Spleen (tissue), 11 donors: ENCODE data around the gene RAB30. TPM values are rescaled to one million over a fixed set of nuclear protein-coding genes. Genes with fewer than 3 reads are reported as not detected.

Experiments
- DNase-seq: peaks from one replicate; pipeline ENCODE4 v3.0.0-alpha.2; 2020
- H3K27ac ChIP-seq, 8 donors: fragments of 200-600 bp; sonication (generic) in 7 of 8; 1 replicate in 4 of 8; 2 replicates in 4 of 8; pipeline versions ENCODE4 v1.5.0 to v1.8.0; 2016 to 2021; ENCODE audit warnings: inconsistent platforms in 4 of 8, mild to moderate bottlenecking in 4 of 8, moderate library complexity in 1 of 8
- H3K27me3 ChIP-seq, 7 donors: fragments of 200-600 bp; sonication (generic) in 6 of 7; replicated peaks in 1 of 7; 1 replicate in 4 of 7; 2 replicates in 3 of 7; pipeline versions ENCODE4 v1.5.0 to v1.8.0; 2016 to 2021; ENCODE audit warnings: inconsistent platforms in 3 of 7, mild to moderate bottlenecking in 1 of 7
- H3K36me3 ChIP-seq, 6 donors: fragments of 200-600 bp; sonication (generic) in 5 of 6; 1 replicate in 4 of 6; 2 replicates in 2 of 6; pipeline versions ENCODE4 v1.5.0 to v1.8.0; 2016 to 2021; ENCODE audit warnings: inconsistent platforms in 2 of 6
- H3K4me1 ChIP-seq, 6 donors: fragments of 200-600 bp; sonication (generic) in 5 of 6; 1 replicate in 3 of 6; 2 replicates in 3 of 6; pipeline versions ENCODE4 v1.5.0 to v1.8.0; 2016 to 2021; ENCODE audit warnings: inconsistent platforms in 3 of 6
- H3K4me3 ChIP-seq, 8 donors: fragments of 200-600 bp; sonication (generic) in 7 of 8; 1 replicate in 4 of 8; 2 replicates in 4 of 8; pipeline versions ENCODE4 v1.5.0 to v1.8.0; 2016 to 2021; ENCODE audit warnings: inconsistent platforms in 4 of 8, mild to moderate bottlenecking in 4 of 8, moderate library complexity in 2 of 8
- H3K9me3 ChIP-seq, 8 donors: fragments of 200-600 bp; sonication (generic) in 7 of 8; 1 replicate in 4 of 8; 2 replicates in 4 of 8; pipeline versions ENCODE4 v1.5.0 to v1.8.0; 2016 to 2021; ENCODE audit warnings: inconsistent platforms in 4 of 8
- CTCF ChIP-seq, 11 experiments: fragments of 200-600 bp in 7 of 11; fragments of 450-650 bp in 4 of 11; sonication (generic) in 4 of 11; IDR thresholded peaks in 8 of 11; conservative IDR thresholded peaks in 3 of 11; 1 replicate in 7 of 11; 2 replicates in 4 of 11; pipeline versions ENCODE4 v1.4.0 to v1.8.0; 2016 to 2021; ENCODE audit warnings: antibody characterized with exemption in 11 of 11, inconsistent platforms in 4 of 11, mild to moderate bottlenecking in 1 of 11
- POLR2A ChIP-seq, 3 donors: fragments of 450-650 bp; IDR thresholded peaks; one replicate each; pipeline ENCODE4 v1.5.1; 2017; ENCODE audit warnings: antibody characterized with exemption in 3 of 3, mild to moderate bottlenecking in 1 of 3
- POLR2AphosphoS5 ChIP-seq, 3 donors: sonication (generic); formaldehyde crosslinking; IDR thresholded peaks; one replicate each; pipeline ENCODE4 v1.5.1; 2017; ENCODE audit warnings: antibody characterized with exemption in 3 of 3
- WGBS, 5 donors: extraction: QIAGEN DNeasy Blood & Tissue Kit in 3 of 5; methylation state at CpG; one replicate each; pipeline versions ENCODE4 v1.1.5 to v1.1.7; 2013 to 2018; 5-methylcytosine and 5-hydroxymethylcytosine counted together
- intact Hi-C: fragments of 100-400 bp; cut with DNase I; formaldehyde crosslinking; loops from one replicate; pipeline ENCODE4 v1.15.0; 2023; ENCODE audit warnings: low total_unique reads
- polyA plus RNA-seq, 3 donors: library from polyadenylated mRNA; stranded (reverse); fragments of 200-250 nt; gene quantifications; one replicate each; pipeline ENCODE4 v1.2.1, GENCODE V29; 2013
- total RNA-seq, 7 donors: library from RNA; depleted of rRNA in 3 of 7; stranded (reverse); fragments of >200 nt in 3 of 7; fragmentation: NEBNext Ultra II Directional in 4 of 7; extraction: Animal tissue kit (Norgen Biotek cat#: 25700) in 4 of 7; gene quantifications; one replicate each; pipeline versions ENCODE4 v1.1.0 to v1.2.1, GENCODE V29; 2016 to 2021
- donor health status: healthy with polysubstance abuse.
- donor health status: DM: no; HTN: no; CAD: no; lungs with moderate emphysema.
- donor health status: DM: no; HTN: no; CAD: no.
- donor health status: Bipolar disorder and iron deficiency.
- donor health status: healthy.
- donor health status: DM: no; HTN: no; CAD: no.
- donor health status: DM: yes; HTN: yes; CAD: no.

RAB30 gene
- total and polyA plus RNA-seq, 10 donors, result 3.8 to 42.8 (median 29.8) TPM

GRCh38 chr11:82992223-82992622 lies 79.5 kb downstream of the RAB30 start:
- H3K4me1 ChIP-seq, result peaks cover 0 to 41% (median 14%) of the 10 kb centered on the region in 6 donors
- DNase-seq, result no peak
- 85 to 94% (median 89%) methylated on average over 1 of the region's 1 CpG for WGBS, 5 donors
- H3K4me3 ChIP-seq, result no peak overlapping the region
- intact Hi-C loops, result no loop called here
- no peaks in the 10 kb centered on the region for H3K27me3 ChIP-seq
- H3K9me3 ChIP-seq, result no peaks in the 10 kb centered on the region
- peaks cover 0 to 25% (median 3%) of the 10 kb centered on the region in 6 donors for H3K36me3 ChIP-seq
- TF ChIP-seq POLR2A (IDR thresholded peaks at IDR 0.05), result no peak
- no peak for TF ChIP-seq CTCF (IDR thresholded peaks at IDR 0.05 in 8 of 11, conservative IDR thresholded peaks at IDR 0.05 in 3 of 11)
- no peak for TF ChIP-seq POLR2AphosphoS5 (IDR thresholded peaks at IDR 0.05)
- H3K27ac ChIP-seq, result no peak overlapping the region

GRCh38 chr11:82989628-82990404 lies 81.9 kb downstream of the RAB30 start:
- Histone ChIP-seq H3K27me3 (no peaks in the 10 kb centered on the region), H3K4me1 (peaks cover 0 to 17% (median 6%) of the 10 kb centered on the region in 6 donors), H3K36me3 (peaks cover 0 to 44% (median 1%) of the 10 kb centered on the region in 6 donors), H3K9me3 (no peaks in the 10 kb centered on the region), H3K27ac (no peak overlapping the region), H3K4me3 (no peak overlapping the region)
- 88 to 90% (median 89%) methylated on average over 9 of the region's 9 CpGs for WGBS, 5 donors
- TF ChIP-seq CTCF (IDR thresholded peaks at IDR 0.05 in 8 of 11, conservative IDR thresholded peaks at IDR 0.05 in 3 of 11) (no peak), POLR2A (IDR thresholded peaks at IDR 0.05) (no peak), POLR2AphosphoS5 (IDR thresholded peaks at IDR 0.05) (no peak)
- DNase-seq, result no peak
- intact Hi-C loops, result no loop called here

GRCh38 chr11:82988936-82989627 lies 82.6 kb downstream of the RAB30 start:
- TF ChIP-seq POLR2A (IDR thresholded peaks at IDR 0.05) (no peak), POLR2AphosphoS5 (IDR thresholded peaks at IDR 0.05) (no peak), CTCF (IDR thresholded peaks at IDR 0.05 in 8 of 11, conservative IDR thresholded peaks at IDR 0.05 in 3 of 11) (no peak)
- no peak for DNase-seq
- WGBS, 5 donors, result 83 to 89% (median 84%) methylated on average over 7 of the region's 7 CpGs
- no peak overlapping the region for H3K4me3 ChIP-seq
- H3K27me3 ChIP-seq, result no peaks in the 10 kb centered on the region
- no peaks in the 10 kb centered on the region for H3K9me3 ChIP-seq
- H3K27ac ChIP-seq, result no peak overlapping the region
- H3K4me1 ChIP-seq, result peaks cover 0 to 10% (median 2%) of the 10 kb centered on the region in 6 donors
- intact Hi-C loops, result no loop called here
- peaks cover 0 to 52% (median 4%) of the 10 kb centered on the region in 6 donors for H3K36me3 ChIP-seq

GRCh38 chr11:82987997-82988396 lies 83.7 kb downstream of the RAB30 start:
- no peak for DNase-seq
- H3K27ac ChIP-seq, result no peak overlapping the region
- H3K9me3 ChIP-seq, result no peaks in the 10 kb centered on the region
- TF ChIP-seq POLR2A (IDR thresholded peaks at IDR 0.05), result no peak
- TF ChIP-seq POLR2AphosphoS5 (IDR thresholded peaks at IDR 0.05), result no peak
- no peak for TF ChIP-seq CTCF (IDR thresholded peaks at IDR 0.05 in 8 of 11, conservative IDR thresholded peaks at IDR 0.05 in 3 of 11)
- intact Hi-C loops, result no loop called here
- H3K36me3 ChIP-seq, result peaks cover 0 to 53% (median 4%) of the 10 kb centered on the region in 6 donors
- H3K27me3 ChIP-seq, result no peaks in the 10 kb centered on the region
- no peak overlapping the region for H3K4me3 ChIP-seq
- peaks cover 0 to 5% (median 0%) of the 10 kb centered on the region in 6 donors for H3K4me1 ChIP-seq
- WGBS, 5 donors, result 87 to 97% (median 93%) methylated on average over 2 of the region's 2 CpGs
